IMR-90 (cell line): Measurements from ENCODE around the gene INSYN1. TPM values are rescaled to one million over a fixed set of nuclear protein-coding genes. Genes with fewer than 3 reads are reported as not detected.

Experiments used
- ATAC-seq: fragments of 200-7000 bp; cut with Tn5 transposase; 2 replicates; pipeline ENCODE4 v1.9.1; 2020; ENCODE audit warnings: low read depth, mild to moderate bottlenecking, moderate library complexity
- BruUV-seq: library from RNA; stranded (reverse); fragments of 400-500 nt; replicated peaks from 2 replicates; lab custom pipeline; 2021; lab: Mats Ljungman, UMichigan
- CTCF ChIA-PET: fragments of 300-600 bp; formaldehyde crosslinking; extraction: SDS; loops from one replicate; lab custom pipeline; 2021; ENCODE audit warnings: antibody characterized with exemption; lab: Yijun Ruan, JAX
- POLR2A ChIA-PET: fragments of 300-600 bp; sonication (Branson Sonifier 250); formaldehyde crosslinking; loops from one replicate; lab custom pipeline; 2022; ENCODE audit warnings: antibody characterized with exemption; ENCODE audit not compliant: unreplicated experiment; lab: Charles Lee
- DNase-seq: peaks from one replicate; pipeline ENCODE4 v3.0.0; 2013
- H2AFZ ChIP-seq: replicated peaks from 2 replicates; pipeline ENCODE3; 2013; ENCODE audit warnings: low read length, mild to moderate bottlenecking; ENCODE audit not compliant: poor library complexity
- H2AK5ac ChIP-seq: 2 replicates; pipeline ENCODE4 v1.6.1; 2013; ENCODE audit warnings: low read depth, low read length, inconsistent platforms
- H2AK9ac ChIP-seq: replicated peaks from 2 replicates; pipeline ENCODE3; 2013; ENCODE audit warnings: mild to moderate bottlenecking, low read depth, low read length, moderate library complexity; ENCODE audit not compliant: poor library complexity
- H2BK120ac ChIP-seq: 2 replicates; pipeline ENCODE4 v1.6.1; 2013; ENCODE audit warnings: low read depth, low read length, inconsistent platforms
- H2BK15ac ChIP-seq: 3 replicates; pipeline ENCODE4 v1.6.1; 2013; ENCODE audit warnings: low read depth, low read length, inconsistent platforms
- H2BK20ac ChIP-seq: 2 replicates; pipeline ENCODE4 v1.6.1; 2013; ENCODE audit warnings: low read depth, mild to moderate bottlenecking, inconsistent platforms, low read length, moderate library complexity
- H2BK5ac ChIP-seq: 2 replicates; pipeline ENCODE4 v1.6.1; 2013; ENCODE audit warnings: mild to moderate bottlenecking, low read depth, low read length, inconsistent platforms; ENCODE audit not compliant: poor library complexity, severe bottlenecking
- H3K14ac ChIP-seq: replicated peaks from 2 replicates; pipeline ENCODE4 v1.6.1; 2013; ENCODE audit warnings: low read depth, low read length, inconsistent platforms
- H3K18ac ChIP-seq: 2 replicates; pipeline ENCODE4 v1.6.1; 2013; ENCODE audit warnings: low read depth, low read length, control low read depth
- H3K23ac ChIP-seq: 2 replicates; pipeline ENCODE4 v1.6.1; 2013; ENCODE audit warnings: low read depth, low read length, inconsistent platforms
- H3K27ac ChIP-seq: 2 replicates; pipeline ENCODE4 v1.5.1; 2013; ENCODE audit warnings: mild to moderate bottlenecking, control low read depth, low read length; ENCODE audit not compliant: insufficient read depth
- H3K27me3 ChIP-seq: 2 replicates; pipeline ENCODE4 v1.6.1; 2013; ENCODE audit warnings: low read length; ENCODE audit not compliant: control insufficient read depth, insufficient read depth
- H3K36me3 ChIP-seq: 2 replicates; pipeline ENCODE4 v1.6.1; 2013; ENCODE audit warnings: low read length, mixed read lengths; ENCODE audit not compliant: control insufficient read depth, insufficient read depth
- H3K4ac ChIP-seq: 2 replicates; pipeline ENCODE4 v1.6.1; 2013; ENCODE audit warnings: low read depth, low read length, inconsistent platforms
- H3K4me1 ChIP-seq: 2 replicates; pipeline ENCODE4 v1.6.1; 2013; ENCODE audit warnings: low read length, mixed read lengths; ENCODE audit not compliant: control insufficient read depth, insufficient read depth
- H3K4me2 ChIP-seq: 2 replicates; pipeline ENCODE4 v1.6.1; 2013; ENCODE audit warnings: low read depth, mild to moderate bottlenecking, control low read depth, low read length, moderate library complexity
- H3K4me3 ChIP-seq: 2 replicates; pipeline ENCODE4 v1.5.1; 2013; ENCODE audit warnings: low read depth, mild to moderate bottlenecking, control low read depth, low read length, moderate library complexity; ENCODE audit not compliant: insufficient read depth
- H3K56ac ChIP-seq: 2 replicates; pipeline ENCODE4 v1.6.1; 2013; ENCODE audit warnings: low read length, inconsistent platforms; ENCODE audit not compliant: insufficient read depth; ENCODE audit errors: extremely low read depth
- H3K79me1 ChIP-seq, 2 experiments: 2 replicates each; pipeline ENCODE4 v1.6.1; 2013; ENCODE audit warnings: low read length in 2 of 2, inconsistent platforms in 1 of 2, low read depth in 1 of 2
- H3K9ac ChIP-seq: 2 replicates; pipeline ENCODE4 v1.6.1; 2013; ENCODE audit warnings: low read depth, low read length, control low read depth
- H3K9me1 ChIP-seq: 2 replicates; pipeline ENCODE4 v1.6.1; 2013; ENCODE audit warnings: low read length, inconsistent platforms; ENCODE audit not compliant: insufficient read depth
- H3K9me3 ChIP-seq: 2 replicates; pipeline ENCODE4 v1.6.1; 2013; ENCODE audit warnings: low read length; ENCODE audit not compliant: control insufficient read depth, insufficient read depth
- H4K20me1 ChIP-seq: 2 replicates; pipeline ENCODE4 v1.6.1; 2013; ENCODE audit warnings: low read length, inconsistent platforms; ENCODE audit not compliant: insufficient read depth
- H4K5ac ChIP-seq: 2 replicates; pipeline ENCODE4 v1.6.1; 2013; ENCODE audit warnings: mild to moderate bottlenecking, low read depth, low read length, control low read depth
- H4K8ac ChIP-seq, 2 experiments: 2 replicates each; pipeline ENCODE4 v1.6.1; 2013; ENCODE audit warnings: low read depth in 2 of 2, low read length in 2 of 2, control low read depth in 1 of 2, inconsistent platforms in 1 of 2
- H4K91ac ChIP-seq: 2 replicates; pipeline ENCODE4 v1.6.1; 2013; ENCODE audit warnings: low read depth, low read length, inconsistent platforms; ENCODE audit not compliant: insufficient read depth
- BHLHE40 ChIP-seq: fragments of 150-350 bp; IDR thresholded peaks from 2 replicates; pipeline ENCODE4 v1.6.1; 2016; ENCODE audit warnings: mild to moderate bottlenecking, low read depth, low read length
- CEBPB ChIP-seq: IDR thresholded peaks from 2 replicates; pipeline ENCODE4 v1.6.1; 2012; ENCODE audit warnings: low read depth, low read length, improper control_type of control experiment
- CHD1 ChIP-seq: IDR thresholded peaks from 2 replicates; pipeline ENCODE4 v1.6.1; 2012; ENCODE audit warnings: low read depth, low read length, improper control_type of control experiment
- FOS ChIP-seq: fragments of 150-350 bp; IDR thresholded peaks from 2 replicates; pipeline ENCODE4 v1.6.1; 2016; ENCODE audit warnings: low read depth, low read length
- MXI1 ChIP-seq: IDR thresholded peaks from 2 replicates; pipeline ENCODE4 v1.6.1; 2012; ENCODE audit warnings: low read depth, mild to moderate bottlenecking, low read length, moderate library complexity, borderline replicate concordance
- NFE2L2 ChIP-seq: fragments of 150-350 bp; IDR thresholded peaks from 2 replicates; pipeline ENCODE4 v1.6.1; 2016; ENCODE audit warnings: low read depth, mild to moderate bottlenecking, low read length
- POLR2A ChIP-seq: IDR thresholded peaks from 2 replicates; pipeline ENCODE4 v1.6.1; 2012; ENCODE audit warnings: mild to moderate bottlenecking, low read depth, low read length
- RAD21 ChIP-seq: IDR thresholded peaks from 2 replicates; pipeline ENCODE4 v1.6.1; 2012; ENCODE audit warnings: low read length, improper control_type of control experiment
- RFX5 ChIP-seq: IDR thresholded peaks from 2 replicates; pipeline ENCODE4 v1.8.0; 2012; ENCODE audit warnings: low read depth, mild to moderate bottlenecking, low read length, moderate library complexity
- SMC3 ChIP-seq: fragments of 150-350 bp; IDR thresholded peaks from 2 replicates; pipeline ENCODE4 v1.6.1; 2016; ENCODE audit warnings: low read depth, mild to moderate bottlenecking, antibody characterized with exemption, low read length, moderate library complexity
- WGBS, 2 experiments: methylation state at CpG; one replicate each; pipeline versions ENCODE4 v1.1.5 to v1.1.7; 2013; ENCODE audit warnings: missing lambda C conversion rate in 2 of 2; ENCODE audit not compliant: insufficient read length in 1 of 2; ENCODE audit errors: extremely low coverage in 2 of 2; 5-methylcytosine and 5-hydroxymethylcytosine counted together
- dilution Hi-C: fragments of 300-500 bp; cut with HindIII; formaldehyde crosslinking; loops from one replicate; pipeline ENCODE4 v1.14.3; 2018; ENCODE audit warnings: low sequenced_read_pairs; ENCODE audit not compliant: unreplicated experiment
- in situ Hi-C: fragments of 300-500 bp; cut with MboI; formaldehyde crosslinking; loops from 3 replicates; pipeline ENCODE4 v1.14.3; 2019; ENCODE audit warnings: low sequenced_read_pairs, inconsistent platforms, mixed read lengths
- intact Hi-C: fragments of 100-400 bp; cut with micrococcal nuclease; formaldehyde crosslinking; loops from 2 replicates; pipeline ENCODE4 v1.10.0; 2022
- polyA plus RNA-seq, 3 experiments: library from polyadenylated mRNA; depleted of rRNA; stranded (reverse); fragments of >200 nt; gene quantifications; 2 replicates each; pipeline ENCODE4 v1.2.3, GENCODE V29; 2012; ENCODE audit warnings: low replicate concordance in 1 of 3
- total RNA-seq: library from RNA; depleted of rRNA; stranded (reverse); fragments of >200 nt; gene quantifications from 2 replicates; pipeline ENCODE4 v1.2.3, GENCODE V29; 2012
- TF ChIP-seq, protein P1 (sequence below): conservative IDR thresholded peaks from 2 replicates; pipeline ENCODE4 v1.5.1; 2012; ENCODE audit warnings: mild to moderate bottlenecking, low read depth, low read length, improper control_type of control experiment
- TF ChIP-seq, protein P2 (sequence below): fragments of 150-350 bp; IDR thresholded peaks from 2 replicates; pipeline ENCODE4 v1.6.1; 2016; ENCODE audit warnings: low read depth, mild to moderate bottlenecking, low read length, moderate library complexity, borderline replicate concordance
- TF ChIP-seq, protein P3 (sequence below): fragments of 150-350 bp; IDR thresholded peaks from 2 replicates; pipeline ENCODE4 v1.6.1; 2017; ENCODE audit warnings: mild to moderate bottlenecking, antibody characterized with exemption, low read length, low read depth

The INSYN1 gene
- total and polyA plus RNA-seq, 2 of the 4 experiments (the other 2 are of a cell fraction): 0.18 to 0.34 TPM

DNA sequence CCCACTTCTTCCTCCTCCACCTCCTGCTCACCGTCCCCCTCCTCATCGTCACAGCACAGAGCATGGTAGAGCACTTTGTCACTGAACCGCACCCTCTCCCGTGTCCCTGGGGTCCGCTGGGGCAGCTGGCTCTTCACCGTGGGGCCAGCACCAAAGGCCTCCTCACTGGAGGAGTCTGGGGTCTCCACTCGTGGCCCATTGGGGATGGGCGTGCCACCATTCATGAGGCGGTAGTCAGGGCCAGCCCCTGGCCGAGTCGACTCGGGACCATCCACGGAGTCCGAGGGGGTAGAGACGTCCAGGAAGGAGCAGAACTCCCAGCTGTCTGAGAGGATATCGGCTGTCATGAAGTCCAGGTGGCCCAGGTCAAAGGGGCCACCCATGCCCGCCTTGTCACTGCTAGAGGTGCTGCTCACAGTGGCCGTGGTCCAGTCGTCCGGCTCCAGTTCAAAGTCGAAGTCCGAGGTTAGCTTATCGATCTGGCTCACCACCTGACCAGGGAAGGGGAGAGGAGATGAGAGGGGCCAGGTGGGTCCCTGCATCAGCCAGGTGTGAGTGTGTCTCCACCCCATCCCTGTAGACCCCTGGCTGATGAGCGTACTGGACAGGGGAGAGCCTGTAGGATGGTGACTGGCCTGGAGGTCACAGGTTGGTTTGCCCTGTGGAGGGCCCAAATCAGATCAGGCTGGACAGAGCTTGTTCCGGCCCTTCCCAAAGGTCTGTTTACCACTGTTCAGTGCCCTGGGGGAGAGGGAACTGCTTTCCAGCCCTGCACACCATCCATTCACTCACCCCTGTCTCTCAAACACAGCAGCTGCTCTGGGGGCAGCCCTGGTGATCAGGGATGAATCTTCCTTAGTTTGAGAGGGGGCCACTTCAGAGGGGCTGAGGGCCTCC lies 12.8 kb downstream of the INSYN1 start:
- intact Hi-C loops: no loop called here
- no peak overlapping the region for H2BK20ac ChIP-seq
- H3K36me3 ChIP-seq: no peaks in the 10 kb centered on the region
- H3K4ac ChIP-seq: no peak overlapping the region
- H3K9me1 ChIP-seq: peaks cover 5% of the 10 kb centered on the region; the same call in 1 of the 2 replicates
- no peak overlapping the region for H2AK5ac ChIP-seq
- no peaks in the 10 kb centered on the region for H3K79me1 ChIP-seq
- 77% methylated on average over 16 of the region's 25 CpGs; no CpG with 5 or more reads in 1 of the 2 experiments for WGBS, 2 experiments
- H3K27me3 ChIP-seq: peaks cover 34% of the 10 kb centered on the region
- no peak overlapping the region for H4K5ac ChIP-seq
- H3K4me1 ChIP-seq: peaks cover 3% of the 10 kb centered on the region; the same call in 1 of the 2 replicates
- H2BK5ac ChIP-seq: no peak overlapping the region
- no peak overlapping the region for H4K91ac ChIP-seq
- no peak overlapping the region for H2BK120ac ChIP-seq
- no peak overlapping the region for H2AFZ ChIP-seq
- ChIA-PET POLR2A (no interaction called here), CTCF (no interaction called here)
- no peak overlapping the region for H2BK15ac ChIP-seq
- H3K23ac ChIP-seq: no peak overlapping the region
- DNase-seq (no peak), ATAC-seq (no peak)
- no peak overlapping the region for H3K18ac ChIP-seq
- BruUV-seq: no TSS peak
- H4K8ac ChIP-seq: no peak overlapping the region
- in situ Hi-C loops: no loop called here
- no peak overlapping the region for H2AK9ac ChIP-seq
- H3K4me2 ChIP-seq: no peak overlapping the region
- H3K9ac ChIP-seq: no peak overlapping the region
- H3K4me3 ChIP-seq: no peak overlapping the region
- no peak overlapping the region for H3K56ac ChIP-seq
- no peaks in the 10 kb centered on the region for H3K9me3 ChIP-seq
- dilution Hi-C loops: no loop called here
- no peaks in the 10 kb centered on the region for H4K20me1 ChIP-seq
- no peak overlapping the region for H3K27ac ChIP-seq
- no peak overlapping the region for H3K14ac ChIP-seq
- no peak for TF ChIP-seq RFX5
- TF ChIP-seq, protein P1, sequence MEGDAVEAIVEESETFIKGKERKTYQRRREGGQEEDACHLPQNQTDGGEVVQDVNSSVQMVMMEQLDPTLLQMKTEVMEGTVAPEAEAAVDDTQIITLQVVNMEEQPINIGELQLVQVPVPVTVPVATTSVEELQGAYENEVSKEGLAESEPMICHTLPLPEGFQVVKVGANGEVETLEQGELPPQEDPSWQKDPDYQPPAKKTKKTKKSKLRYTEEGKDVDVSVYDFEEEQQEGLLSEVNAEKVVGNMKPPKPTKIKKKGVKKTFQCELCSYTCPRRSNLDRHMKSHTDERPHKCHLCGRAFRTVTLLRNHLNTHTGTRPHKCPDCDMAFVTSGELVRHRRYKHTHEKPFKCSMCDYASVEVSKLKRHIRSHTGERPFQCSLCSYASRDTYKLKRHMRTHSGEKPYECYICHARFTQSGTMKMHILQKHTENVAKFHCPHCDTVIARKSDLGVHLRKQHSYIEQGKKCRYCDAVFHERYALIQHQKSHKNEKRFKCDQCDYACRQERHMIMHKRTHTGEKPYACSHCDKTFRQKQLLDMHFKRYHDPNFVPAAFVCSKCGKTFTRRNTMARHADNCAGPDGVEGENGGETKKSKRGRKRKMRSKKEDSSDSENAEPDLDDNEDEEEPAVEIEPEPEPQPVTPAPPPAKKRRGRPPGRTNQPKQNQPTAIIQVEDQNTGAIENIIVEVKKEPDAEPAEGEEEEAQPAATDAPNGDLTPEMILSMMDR: no peak
- no peak for TF ChIP-seq MXI1
- TF ChIP-seq, protein P2, sequence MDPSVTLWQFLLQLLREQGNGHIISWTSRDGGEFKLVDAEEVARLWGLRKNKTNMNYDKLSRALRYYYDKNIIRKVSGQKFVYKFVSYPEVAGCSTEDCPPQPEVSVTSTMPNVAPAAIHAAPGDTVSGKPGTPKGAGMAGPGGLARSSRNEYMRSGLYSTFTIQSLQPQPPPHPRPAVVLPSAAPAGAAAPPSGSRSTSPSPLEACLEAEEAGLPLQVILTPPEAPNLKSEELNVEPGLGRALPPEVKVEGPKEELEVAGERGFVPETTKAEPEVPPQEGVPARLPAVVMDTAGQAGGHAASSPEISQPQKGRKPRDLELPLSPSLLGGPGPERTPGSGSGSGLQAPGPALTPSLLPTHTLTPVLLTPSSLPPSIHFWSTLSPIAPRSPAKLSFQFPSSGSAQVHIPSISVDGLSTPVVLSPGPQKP: no peak
- no peak for TF ChIP-seq SMC3
- TF ChIP-seq CEBPB: no peak
- no peak for TF ChIP-seq POLR2A
- TF ChIP-seq CHD1: no peak
- no peak for TF ChIP-seq RAD21
- no peak for TF ChIP-seq FOS
- TF ChIP-seq, protein P3, sequence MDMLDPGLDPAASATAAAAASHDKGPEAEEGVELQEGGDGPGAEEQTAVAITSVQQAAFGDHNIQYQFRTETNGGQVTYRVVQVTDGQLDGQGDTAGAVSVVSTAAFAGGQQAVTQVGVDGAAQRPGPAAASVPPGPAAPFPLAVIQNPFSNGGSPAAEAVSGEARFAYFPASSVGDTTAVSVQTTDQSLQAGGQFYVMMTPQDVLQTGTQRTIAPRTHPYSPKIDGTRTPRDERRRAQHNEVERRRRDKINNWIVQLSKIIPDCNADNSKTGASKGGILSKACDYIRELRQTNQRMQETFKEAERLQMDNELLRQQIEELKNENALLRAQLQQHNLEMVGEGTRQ: no peak
- no peak for TF ChIP-seq NFE2L2
- TF ChIP-seq BHLHE40: no peak
